DMS53 (cell line): ENCODE data around the gene VPREB3.
A peak's percentile ranks its signal among the peaks of the same experiment; 100 is the strongest.

Source experiments
- DNase-seq: peaks from one replicate; lab custom pipeline; 2025; lab: John Stamatoyannopoulos, UW

VPREB3 gene

GRCh38 chr22:23754220-23754919 is at the start of gene VPREB3:
TSS of gene VPREB3 (minus strand) at chr22:23754425. CDS start at chr22:23754363, 62 bp downstream.
- DNase-seq, result no peak

GRCh38 chr22:23803001-23803819 is 49.0 kb upstream of the VPREB3 start:
- DNase-seq, result no peak

- no peak for DNase-seq
Observed at GRCh38 chr22:23801886-23802377, 47.7 kb upstream of the VPREB3 start.

- no peak for DNase-seq
Observed at GRCh38 chr22:23801238-23801821, 47.1 kb upstream of the VPREB3 start.

- no peak for DNase-seq
Observed at GRCh38 chr22:23800297-23801237, 46.3 kb upstream of the VPREB3 start.

- no peak for DNase-seq
Observed at GRCh38 chr22:23796461-23796860, 42.2 kb upstream of the VPREB3 start.

- no peak for DNase-seq
Observed at GRCh38 chr22:23793326-23793725, 39.1 kb upstream of the VPREB3 start.

GRCh38 chr22:23791738-23792645 is 37.8 kb upstream of the VPREB3 start:
- DNase-seq, result no peak

GRCh38 chr22:23790819-23791737 is 36.9 kb upstream of the VPREB3 start:
- no peak for DNase-seq

- no peak for DNase-seq
Observed at GRCh38 chr22:23789638-23790037, 35.4 kb upstream of the VPREB3 start.

- DNase-seq, result peak; percentile 7
Observed at GRCh38 chr22:23789121-23789520, 34.9 kb upstream of the VPREB3 start.

GRCh38 chr22:23787910-23788309 is 33.7 kb upstream of the VPREB3 start:
- DNase-seq, result no peak

GRCh38 chr22:23787600-23787896 is 33.3 kb upstream of the VPREB3 start:
- DNase-seq, result peak; percentile 30

GRCh38 chr22:23786752-23787599 is 32.8 kb upstream of the VPREB3 start, which contains the start of gene SMARCB1:
TSS of gene SMARCB1 (plus strand) at chr22:23786966. CDS start at chr22:23787170, 204 bp downstream.
- DNase-seq, result peak; percentile 87

GRCh38 chr22:23786261-23786710 is 32.1 kb upstream of the VPREB3 start:
- DNase-seq, result peak; percentile 1

GRCh38 chr22:23784215-23784732 is 30.0 kb upstream of the VPREB3 start:
- DNase-seq, result no peak

- no peak for DNase-seq
Observed at GRCh38 chr22:23783265-23784150, 29.3 kb upstream of the VPREB3 start.
